Measurements from ENCODE around the gene ADAM22. TPM values are rescaled to one million over a fixed set of nuclear protein-coding genes. Genes with fewer than 3 reads are reported as not detected.
A peak's percentile ranks its signal among the peaks of the same experiment; 100 is the strongest.
"Not testable (repeated sequence)": the region's sequence is repeated elsewhere in the genome, so short reads cannot be mapped to it uniquely, and the experiment has no call there.

ADAM22 gene
- total and polyA plus RNA-seq, 7 donors = 0.09 to 7.0 (median 0.42) TPM

GRCh38 chr7:87919875-87920274 is 14.2 kb upstream of the ADAM22 start:
- no peak overlapping the region for H3K27ac ChIP-seq
- no peaks in the 10 kb centered on the region for H3K4me1 ChIP-seq
- no peaks in the 10 kb centered on the region for H3K36me3 ChIP-seq (ENCODE audit: insufficient read depth in 1 of 2, low read depth in 1 of 2)
- no peaks in the 10 kb centered on the region for H3K27me3 ChIP-seq (ENCODE audit: insufficient read depth in 3 of 3, low read length in 2 of 3)
- intact Hi-C loops (cut with DNase I) = no loop called here
- 85 to 89% (median 85%) methylated on average over 6 of the region's 6 CpGs for WGBS, 3 donors
- no peaks in the 10 kb centered on the region for H3K9me3 ChIP-seq
- no peak for TF ChIP-seq CTCF (IDR thresholded peaks at IDR 0.05)
- ATAC-seq (no peak), DNase-seq (no peak)
- H3K4me3 ChIP-seq = no peak overlapping the region

GRCh38 chr7:87920578-87920977 is 13.5 kb upstream of the ADAM22 start:
- H3K9me3 ChIP-seq = no peaks in the 10 kb centered on the region
- ATAC-seq (no peak), DNase-seq (no peak)
- no peak for TF ChIP-seq CTCF (IDR thresholded peaks at IDR 0.05)
- intact Hi-C loops (cut with DNase I) = no loop called here
- H3K36me3 ChIP-seq (ENCODE audit: insufficient read depth in 1 of 2, low read depth in 1 of 2) = no peaks in the 10 kb centered on the region
- H3K4me3 ChIP-seq = no peak overlapping the region
- H3K27me3 ChIP-seq (ENCODE audit: insufficient read depth in 3 of 3, low read length in 2 of 3) = no peaks in the 10 kb centered on the region
- H3K4me1 ChIP-seq = no peaks in the 10 kb centered on the region
- no peak overlapping the region for H3K27ac ChIP-seq
- whole genome bisulfite sequencing, 3 donors = 63 to 67% (median 64%) methylated on average over 5 of the region's 5 CpGs

GRCh38 chr7:87922759-87923395 is 11.2 kb upstream of the ADAM22 start:
- WGBS, 3 donors = 87 to 93% (median 91%) methylated on average over 8 of the region's 8 CpGs
- H3K9me3 ChIP-seq; H3K36me3 ChIP-seq (ENCODE audit: insufficient read depth in 1 of 2, low read depth in 1 of 2); H3K27me3 ChIP-seq (ENCODE audit: insufficient read depth in 3 of 3, low read length in 2 of 3); intact Hi-C loops (cut with DNase I); H3K4me1 ChIP-seq; DNase-seq; H3K27ac ChIP-seq; H3K4me3 ChIP-seq: not testable (repeated sequence)
- ATAC-seq = peak in 1 of 4 donors; percentile 43

- Histone ChIP-seq H3K9me3 (no peaks in the 10 kb centered on the region), H3K27me3 (ENCODE audit: insufficient read depth in 3 of 3, low read length in 2 of 3) (no peaks in the 10 kb centered on the region), H3K4me1 (no peaks in the 10 kb centered on the region), H3K27ac (no peak overlapping the region), H3K36me3 (ENCODE audit: insufficient read depth in 1 of 2, low read depth in 1 of 2) (no peaks in the 10 kb centered on the region), H3K4me3 (no peak overlapping the region)
- ATAC-seq = no peak
- no peak for TF ChIP-seq CTCF (IDR thresholded peaks at IDR 0.05)
- WGBS, 3 donors = 38 to 48% (median 41%) methylated on average over 6 of the region's 6 CpGs
- intact Hi-C loops (cut with DNase I) = no loop called here
- no peak for DNase-seq
Observed at GRCh38 chr7:87926581-87927461, 7.2 kb upstream of the ADAM22 start.

- Histone ChIP-seq H3K36me3 (ENCODE audit: insufficient read depth in 1 of 2, low read depth in 1 of 2) (no peaks in the 10 kb centered on the region), H3K4me1 (peaks cover 4% of the 10 kb centered on the region), H3K9me3 (no peaks in the 10 kb centered on the region), H3K4me3 (peak overlapping the region; percentile 80), H3K27me3 (ENCODE audit: insufficient read depth in 3 of 3, low read length in 2 of 3) (no peaks in the 10 kb centered on the region), H3K27ac (no peak overlapping the region)
- intact Hi-C loops (cut with DNase I) = loop anchor here (5.0 to 10.0 kb wide), 3 partner anchors 56 to 181 kb away; partner anchors contain the start of genes DBF4 (in 2 of the 2) and SLC25A40 (in 2 of the 2)
- no peak for TF ChIP-seq CTCF (IDR thresholded peaks at IDR 0.05)
- peak in 1 of 4 donors; percentile 4 for ATAC-seq
- 3 to 9% (median 5%) methylated on average over 9 of the region's 9 CpGs for WGBS, 3 donors
- DNase-seq = no peak
Observed at GRCh38 chr7:87933605-87933952, 472 bp upstream of the ADAM22 start.

All from psoas muscle (tissue), 8 donors.